Esophagus squamous epithelium (tissue), 4 donors: Measurements from ENCODE around the gene GNAL.

Experiments used
- CTCF ChIP-seq, 6 experiments: fragments of 450-650 bp in 4 of 6; fragments of 200-600 bp in 2 of 6; sonication (generic) in 2 of 6; IDR thresholded peaks; one replicate each; pipeline ENCODE4 v1.5.1; 2016 to 2019; ENCODE audit warnings: antibody characterized with exemption in 6 of 6, mild to moderate bottlenecking in 4 of 6, moderate library complexity in 4 of 6
- POLR2A ChIP-seq, 4 donors: fragments of 450-650 bp; IDR thresholded peaks; one replicate each; pipeline ENCODE4 v1.6.1; 2017; ENCODE audit warnings: antibody characterized with exemption in 4 of 4, mild to moderate bottlenecking in 4 of 4, moderate library complexity in 3 of 4

GRCh38 chr18:11757084-11757590 lies 68.1 kb downstream of the GNAL start:
- TF ChIP-seq CTCF (IDR thresholded peaks at IDR 0.05) (no peak), POLR2A (IDR thresholded peaks at IDR 0.05) (no peak)
